HG03064 (cell line): ENCODE measurements around the gene DLGAP1.

Experiments
- ATAC-seq: cut with Tn5 transposase; IDR thresholded peaks from one replicate; pipeline ENCODE4 v1.9.1; 2021; ENCODE audit warnings: low read depth; ENCODE audit not compliant: unreplicated experiment

DLGAP1 gene

DNA sequence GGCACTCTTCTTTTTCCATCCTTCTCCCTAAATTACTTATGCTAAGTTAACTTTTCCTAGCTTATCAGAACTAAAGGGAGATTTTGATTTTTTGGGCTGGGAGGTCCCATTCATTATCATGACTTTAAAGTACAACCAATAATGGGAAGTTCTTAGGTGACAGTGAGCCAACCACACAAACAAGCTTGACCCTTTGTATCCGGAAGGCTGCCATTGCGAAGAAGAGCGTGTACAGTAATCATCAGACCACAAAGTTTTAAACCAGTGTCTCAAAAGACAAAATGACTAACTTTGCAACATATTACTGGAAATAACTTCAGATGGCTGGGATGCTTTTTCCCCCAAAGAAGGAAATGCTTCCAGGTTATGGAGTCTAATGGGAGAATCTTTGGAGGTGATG lies 707.0 kb downstream of the DLGAP1 start:
- ATAC-seq, result no peak

DNA sequence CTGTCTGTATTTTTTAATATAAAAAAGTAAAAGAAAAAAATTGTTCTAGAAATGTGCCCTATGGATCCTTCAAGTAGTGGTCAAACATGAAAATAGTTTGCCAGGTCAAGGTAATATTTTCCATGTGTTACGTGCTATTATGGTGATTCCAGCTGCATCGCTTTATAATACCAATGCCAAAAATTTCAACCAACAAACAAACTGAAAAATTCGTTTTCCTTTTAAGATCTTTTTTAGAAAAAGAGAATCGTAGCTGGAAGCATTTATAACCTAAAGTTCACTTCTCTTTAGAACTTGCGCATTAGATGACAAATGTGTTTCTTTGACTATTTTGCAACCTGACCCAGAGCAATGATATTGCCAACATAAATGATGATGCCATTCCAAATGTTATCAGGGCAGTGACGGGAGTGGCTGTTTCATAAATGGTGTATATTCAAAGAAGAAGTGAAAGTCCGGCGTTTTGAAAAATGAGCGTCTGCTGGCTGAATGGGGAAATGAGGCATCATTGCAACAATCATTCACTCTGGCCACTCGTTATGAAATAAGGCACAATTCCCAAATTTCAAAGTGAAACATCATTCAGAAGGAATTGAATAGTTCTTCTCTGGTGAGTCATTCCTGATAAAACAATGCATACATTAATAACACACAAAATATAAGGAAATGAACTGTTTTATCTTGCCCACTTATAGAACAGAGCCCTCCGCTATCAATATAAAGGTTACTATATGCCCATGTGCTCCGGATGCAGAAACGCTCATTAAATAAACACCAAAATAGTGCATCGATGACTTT lies 707.7 kb downstream of the DLGAP1 start:
- no peak for ATAC-seq

DNA sequence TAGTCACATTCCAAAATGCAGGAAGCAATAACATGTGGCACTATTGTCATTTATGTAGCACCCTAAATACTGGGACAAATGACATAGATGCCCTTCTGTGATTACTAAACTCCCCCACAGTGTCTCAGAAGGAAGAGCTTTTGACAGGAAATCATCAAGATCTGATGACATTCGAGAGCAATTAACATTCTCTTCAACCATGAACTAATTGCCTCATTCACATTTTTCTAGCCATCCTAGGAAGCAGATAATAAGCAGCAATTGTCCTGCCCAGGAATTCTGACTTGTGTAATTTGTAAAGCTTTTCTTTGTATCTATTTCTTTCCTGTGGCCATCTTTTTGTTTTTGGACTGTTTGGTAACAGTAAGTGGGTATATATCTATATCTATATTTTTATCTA lies 712.6 kb downstream of the DLGAP1 start:
- ATAC-seq, result no peak

DNA sequence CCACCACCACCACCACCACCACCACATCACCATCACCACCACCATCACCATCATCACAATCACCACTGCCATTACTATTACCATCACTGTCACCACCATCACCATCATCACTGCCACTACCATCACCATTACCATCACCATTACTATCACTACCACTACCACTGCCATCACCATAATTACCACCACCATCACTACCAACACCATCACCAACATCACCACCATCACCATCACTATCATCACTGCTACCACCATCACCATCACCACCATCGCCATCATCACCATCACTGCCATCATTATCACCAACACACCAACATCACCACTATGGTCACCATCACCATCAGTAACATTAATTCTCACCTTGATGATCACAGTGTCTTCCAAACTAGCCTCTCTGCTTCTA lies 713.8 kb downstream of the DLGAP1 start:
- ATAC-seq, result no peak

DNA sequence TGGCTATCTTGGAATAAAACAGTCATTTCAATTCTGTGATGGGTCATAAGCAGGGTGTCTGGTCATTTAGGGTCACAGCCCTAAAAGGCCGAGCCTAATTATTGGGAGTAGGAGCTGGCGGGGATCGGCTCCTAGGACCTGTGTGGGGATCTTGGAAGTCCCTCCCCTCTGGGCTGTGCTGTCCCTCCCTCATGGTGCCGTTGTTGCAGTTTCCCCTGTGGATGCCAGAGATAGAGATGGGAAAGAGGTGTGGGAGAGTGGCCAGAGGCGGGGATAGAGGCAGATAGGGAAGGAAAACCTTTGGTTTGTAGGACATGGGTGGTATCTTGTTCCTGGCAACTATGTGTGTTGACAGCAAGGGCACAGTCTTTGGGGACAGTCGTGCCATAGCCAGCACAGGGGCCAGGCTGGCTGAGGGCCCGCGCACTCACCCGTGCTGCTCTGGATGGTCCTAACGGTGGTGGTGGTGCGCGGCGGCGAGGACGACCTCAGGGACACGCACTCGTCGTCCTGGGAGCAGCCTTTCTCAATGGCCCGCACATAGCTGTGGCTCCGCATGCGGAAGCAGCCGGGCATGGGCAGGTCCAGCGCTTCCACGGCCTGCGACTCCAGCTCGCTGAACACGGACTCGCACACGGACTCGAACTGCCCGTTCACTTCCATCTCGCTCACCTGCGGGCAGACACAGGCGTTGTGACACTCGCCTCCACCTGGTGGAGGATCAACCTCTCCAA lies 726.2 kb downstream of the DLGAP1 start:
- ATAC-seq, result no peak

DNA sequence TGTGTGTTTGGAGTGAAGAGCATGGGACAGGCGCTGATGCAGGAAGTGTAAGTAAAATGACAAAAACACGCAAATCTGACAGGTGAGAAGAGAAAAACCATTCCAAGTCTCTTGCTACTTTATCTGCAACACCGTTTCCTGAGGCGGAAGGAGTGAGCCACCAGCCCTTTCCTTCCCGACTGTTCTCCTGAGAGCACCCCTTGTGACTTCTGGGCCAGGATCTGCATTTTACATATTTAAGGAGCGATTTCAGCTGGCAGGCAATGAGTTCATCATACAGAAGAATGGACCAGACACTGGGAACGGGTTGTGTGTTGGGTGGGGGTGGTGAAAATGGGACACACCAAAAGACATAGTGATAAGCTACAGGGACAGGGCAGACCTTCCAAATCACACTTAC lies 727.8 kb downstream of the DLGAP1 start:
- ATAC-seq, result no peak

DNA sequence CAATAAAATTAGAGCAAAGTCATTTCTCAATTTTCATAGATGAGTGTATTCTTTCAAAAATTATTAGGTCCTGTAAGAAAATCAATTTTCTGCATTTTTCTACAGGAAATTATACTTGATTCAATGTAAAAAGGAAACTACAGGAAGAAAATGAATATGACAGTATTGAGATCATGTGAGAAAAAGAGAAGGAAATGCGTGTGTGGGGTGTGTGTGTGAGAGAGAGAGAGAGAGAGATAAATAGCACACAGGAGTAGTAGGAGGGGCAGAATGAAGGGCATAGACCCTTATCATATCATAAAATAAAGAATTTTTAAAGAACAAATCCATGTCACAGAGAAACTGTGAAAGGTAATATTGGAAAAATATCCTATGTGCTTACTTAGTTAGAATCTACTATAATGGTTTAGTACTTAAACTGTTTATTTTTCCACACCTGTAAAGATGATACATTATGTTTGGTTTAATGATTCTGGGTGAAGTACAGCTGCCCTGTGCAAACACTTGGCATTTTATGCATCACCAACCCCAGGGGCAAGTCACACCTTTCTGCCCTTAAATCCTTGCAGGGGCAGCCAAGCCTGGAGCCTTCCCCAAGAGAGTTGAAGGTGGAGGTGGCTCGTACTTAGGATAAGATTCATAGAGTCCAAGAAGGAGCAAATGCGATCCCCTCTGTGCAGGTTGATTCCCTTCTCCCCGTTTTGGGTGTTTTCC lies 728.7 kb downstream of the DLGAP1 start:
- no peak for ATAC-seq

DNA sequence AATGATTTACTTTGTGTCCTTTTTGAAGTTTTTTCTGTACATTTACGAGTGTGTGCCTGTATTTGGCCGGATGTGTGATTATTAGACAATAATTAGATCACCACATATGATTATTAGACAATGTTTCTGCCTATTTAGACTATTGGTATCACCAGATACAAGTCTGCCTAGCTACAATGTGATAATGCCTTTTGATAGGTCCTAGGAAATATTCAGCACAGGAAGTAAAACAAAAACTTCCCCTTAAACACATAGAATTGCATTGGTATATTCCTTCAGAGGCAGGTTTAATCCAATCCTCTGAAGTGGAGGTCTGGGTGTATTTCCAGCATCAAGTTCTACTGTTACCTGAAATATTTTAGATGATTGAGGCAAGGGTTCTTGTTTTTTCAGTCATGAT lies 730.0 kb downstream of the DLGAP1 start:
- ATAC-seq, result no peak

DNA sequence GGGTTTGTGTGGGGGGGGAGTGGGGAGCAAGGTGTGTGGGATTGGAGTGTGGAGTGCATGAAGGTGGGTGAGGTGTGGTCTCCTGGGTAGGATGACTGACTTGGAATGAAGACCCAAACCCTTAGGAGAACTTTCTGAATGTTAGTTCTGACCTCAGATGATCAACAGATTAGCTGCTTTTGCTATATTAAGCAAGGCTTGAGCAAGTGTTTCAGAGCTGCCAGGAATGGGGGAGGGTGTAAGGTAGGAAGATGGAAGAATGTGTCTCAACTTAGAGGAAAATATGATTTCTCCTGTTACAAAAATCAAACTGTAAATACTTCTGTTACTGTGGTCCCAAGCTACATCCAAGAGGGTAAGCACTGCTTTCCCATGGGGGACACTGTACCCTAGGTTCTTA lies 731.6 kb downstream of the DLGAP1 start:
- no peak for ATAC-seq

DNA sequence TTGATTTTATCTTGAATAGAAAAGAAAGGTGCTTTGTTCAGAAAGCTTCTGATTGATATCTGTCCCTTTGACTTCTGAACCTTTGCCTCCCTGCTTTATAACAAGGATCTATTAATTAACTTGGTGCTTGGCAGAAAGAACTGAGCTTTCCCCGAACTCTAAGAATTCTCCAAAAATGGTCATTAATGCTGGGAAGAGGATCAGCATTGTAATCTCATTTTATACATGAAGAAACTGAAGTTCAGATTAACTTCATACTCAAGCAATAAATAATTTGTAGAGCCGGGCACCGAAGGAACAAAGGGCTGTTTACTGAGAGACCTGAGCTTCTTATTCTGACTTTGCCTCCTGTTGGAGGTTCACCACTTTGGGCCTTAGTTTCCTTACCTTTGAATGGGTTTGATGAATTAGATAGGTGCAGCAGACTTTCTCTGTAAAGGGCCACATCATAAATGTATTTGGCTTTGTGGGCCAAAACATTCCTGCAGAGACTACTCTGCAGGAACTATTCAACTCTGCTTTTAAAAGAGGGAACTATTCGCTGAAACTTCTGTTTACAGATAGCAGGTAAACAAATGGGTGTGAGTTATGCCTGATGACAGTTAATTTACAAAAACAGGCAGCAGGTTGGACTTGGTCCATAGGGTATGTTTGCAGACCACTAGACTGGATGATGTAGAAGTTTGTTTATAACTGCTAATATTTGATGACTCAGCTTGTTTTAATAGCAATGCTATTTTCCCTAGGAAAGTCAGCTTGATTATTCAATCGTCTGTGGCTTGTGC lies 732.3 kb downstream of the DLGAP1 start:
- ATAC-seq, result no peak

DNA sequence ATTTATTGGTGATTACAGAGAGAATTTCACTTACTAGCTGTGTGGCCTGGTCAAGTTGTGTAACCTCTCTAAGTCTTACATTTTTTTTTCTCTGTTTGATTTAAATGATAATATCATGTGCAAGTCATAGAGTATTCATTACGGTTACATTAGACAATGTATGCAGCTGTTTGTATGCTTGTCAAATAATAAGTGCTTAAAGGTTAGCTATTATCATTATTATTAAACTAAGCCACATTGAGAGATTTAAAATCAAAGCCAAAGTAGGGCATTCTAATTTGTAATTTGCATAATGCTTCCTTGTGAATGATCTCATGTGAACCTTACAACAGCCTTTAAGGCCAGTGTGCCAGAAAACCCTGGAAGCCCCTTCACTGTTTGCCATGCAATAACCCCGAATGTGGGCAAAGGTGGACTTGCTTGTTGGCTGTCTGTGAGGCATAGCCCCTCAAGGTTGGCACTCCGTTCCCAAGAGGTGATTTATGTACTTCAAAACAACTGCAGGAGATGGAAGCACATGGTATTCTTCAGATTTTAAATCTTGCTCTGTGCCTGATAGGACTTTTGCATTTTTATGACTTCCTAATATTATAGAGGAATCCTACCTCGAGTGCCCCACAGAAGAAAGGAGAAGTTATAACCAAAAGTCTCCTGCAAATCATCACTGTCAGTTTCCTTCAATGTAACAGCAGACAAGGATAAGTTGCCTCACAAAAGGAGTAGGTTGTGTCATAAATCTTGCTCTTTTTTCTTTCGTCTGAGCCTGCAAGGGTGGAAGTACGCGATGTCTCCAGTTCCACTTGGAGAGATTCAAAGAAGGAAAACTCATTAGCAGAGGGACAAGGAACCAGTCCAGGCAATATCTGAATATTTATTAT lies 733.1 kb downstream of the DLGAP1 start:
- no peak for ATAC-seq

DNA sequence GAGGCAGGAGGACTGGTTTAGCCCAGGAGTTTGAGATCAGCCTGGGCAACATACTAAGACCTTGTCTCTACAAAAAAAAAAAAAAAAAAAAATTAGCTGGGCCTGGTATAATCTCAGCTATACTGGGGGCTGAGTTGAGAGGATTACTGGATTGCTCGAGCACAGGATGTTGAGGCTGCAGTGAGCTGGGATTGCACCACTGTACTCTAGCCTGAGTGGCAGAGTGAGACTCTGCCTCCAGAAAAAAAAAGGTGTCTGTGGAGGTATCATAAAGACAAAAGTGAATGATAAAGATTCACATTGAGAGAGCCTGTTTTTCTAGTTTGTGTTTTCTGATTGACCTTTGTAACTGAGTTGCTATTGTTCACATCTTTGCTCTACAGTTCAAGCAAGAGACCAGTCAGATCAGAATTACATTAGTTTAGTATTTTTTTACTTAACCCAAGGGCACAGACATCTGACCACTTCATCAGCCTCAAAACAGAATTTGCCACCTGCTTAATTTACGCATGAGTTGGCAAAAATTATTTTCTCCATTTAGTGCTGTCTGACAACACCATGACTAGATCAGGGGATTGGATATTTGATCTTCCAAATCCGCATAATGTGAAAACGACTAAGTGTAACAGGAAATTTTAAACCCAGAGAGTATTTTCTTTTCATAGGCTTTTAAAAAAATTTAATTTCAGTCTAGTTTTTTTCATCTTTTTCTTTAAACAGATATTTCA lies 734.1 kb downstream of the DLGAP1 start:
- no peak for ATAC-seq

DNA sequence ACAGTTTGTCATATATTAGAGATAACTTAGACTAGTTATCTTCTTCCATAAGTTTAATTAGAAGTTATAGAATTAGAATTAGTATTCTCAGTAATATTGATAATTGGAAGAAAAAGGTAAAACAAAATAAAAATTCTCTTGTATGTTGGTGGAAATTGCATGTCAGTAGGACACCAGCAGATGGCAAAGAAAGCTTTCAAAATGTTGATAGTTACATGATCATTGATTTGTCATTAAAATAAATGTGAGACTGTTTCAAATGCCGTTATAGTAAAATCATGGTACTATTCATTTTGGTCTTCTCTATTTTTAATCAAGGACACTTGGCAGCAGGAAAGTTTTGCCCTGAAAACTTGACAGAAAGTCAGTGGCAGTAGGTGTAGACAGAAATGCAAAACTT lies 734.9 kb downstream of the DLGAP1 start:
- no peak for ATAC-seq

DNA sequence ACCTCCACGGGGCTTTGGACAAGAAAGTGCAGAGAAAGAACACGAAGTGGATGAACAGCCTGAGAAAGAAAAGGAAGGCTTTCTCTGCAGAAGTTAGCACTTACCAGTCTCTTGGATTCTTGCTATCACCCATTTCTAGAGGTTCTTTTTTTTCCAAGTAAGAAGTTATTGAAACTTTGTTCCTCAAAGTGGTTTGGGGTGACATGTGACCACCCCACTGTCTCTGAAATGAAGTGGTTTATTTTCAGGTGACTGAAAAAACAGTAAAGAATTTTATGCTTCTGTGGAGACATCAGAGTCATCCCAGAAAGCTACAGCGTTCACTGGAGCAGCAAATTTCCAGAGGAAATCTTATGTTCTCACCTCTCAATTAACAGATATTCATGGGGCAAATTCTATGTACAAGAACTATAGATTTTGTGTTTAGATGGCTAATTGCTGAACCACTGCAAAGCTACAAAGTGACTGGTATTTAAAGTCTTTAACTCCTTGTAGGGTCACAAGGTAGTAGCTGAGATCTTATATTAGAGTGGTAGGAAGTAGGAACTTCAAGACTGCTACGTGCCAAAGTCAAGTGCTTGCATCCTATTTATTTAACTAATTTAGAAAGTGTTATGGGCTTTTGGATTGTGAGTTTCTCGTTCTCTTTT lies 737.6 kb downstream of the DLGAP1 start:
- no peak for ATAC-seq

DNA sequence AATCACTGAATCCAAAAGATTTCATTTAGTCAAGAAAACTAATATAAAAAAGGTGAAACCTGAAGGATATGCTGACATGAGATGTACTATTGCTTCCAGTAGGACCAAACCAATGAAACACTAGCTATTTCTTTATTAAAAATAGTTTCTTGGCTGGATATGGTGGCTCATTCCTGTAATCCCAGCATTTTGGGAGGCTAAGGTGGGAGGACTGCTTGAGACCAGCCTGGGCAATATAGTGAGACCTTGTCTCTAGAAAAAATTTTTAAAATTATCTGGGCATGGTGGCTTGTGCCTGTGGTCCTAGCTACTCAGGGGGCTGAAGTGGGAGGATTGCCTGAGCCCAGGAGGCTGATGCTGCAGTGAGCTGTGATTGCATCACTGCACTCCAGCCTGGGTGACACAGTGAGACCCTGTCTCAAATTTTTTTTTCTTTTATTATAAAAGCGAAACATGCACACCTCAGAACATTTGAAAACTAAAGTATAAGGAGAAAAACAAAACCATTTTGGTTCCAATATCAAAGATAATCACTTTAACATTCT lies 738.9 kb downstream of the DLGAP1 start:
- no peak for ATAC-seq

DNA sequence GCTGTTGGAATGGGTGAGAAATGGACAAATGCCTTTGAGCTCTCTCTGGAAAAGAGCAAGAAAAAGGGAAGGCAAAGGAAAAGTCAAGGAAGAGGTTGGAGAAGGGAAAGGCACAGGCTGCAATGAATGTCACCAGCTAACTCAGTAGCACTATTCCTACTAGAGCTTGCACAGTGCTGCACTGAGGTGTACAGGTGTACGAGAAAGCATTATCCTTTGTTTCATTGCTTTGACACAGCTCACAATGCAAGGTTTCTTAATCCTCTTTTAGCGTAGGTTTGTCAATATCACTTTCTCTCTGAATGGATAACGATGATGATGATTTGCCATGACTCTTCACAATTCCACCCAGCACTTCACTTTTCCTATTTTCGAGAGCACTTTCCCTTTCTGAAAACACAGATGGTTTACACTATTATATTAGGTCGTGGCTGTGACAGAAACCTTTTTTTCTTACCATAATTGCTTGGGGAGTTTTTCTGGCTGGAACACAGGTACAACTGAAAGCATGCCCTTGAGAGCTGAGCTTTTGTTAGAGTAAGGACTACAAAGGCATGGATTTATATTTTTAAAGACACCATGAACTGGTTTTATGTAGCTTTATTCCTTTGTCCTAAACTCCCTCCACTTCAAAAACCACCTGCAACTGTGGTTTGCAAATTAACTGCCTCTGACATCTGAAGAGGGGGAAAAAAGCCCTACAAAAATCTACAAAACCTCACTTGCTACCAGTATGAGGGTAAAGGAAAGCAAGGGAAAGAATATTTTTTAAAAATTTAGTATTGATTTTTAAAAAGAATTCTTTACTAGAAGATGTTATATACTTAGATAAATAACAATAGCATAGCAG lies 739.7 kb downstream of the DLGAP1 start:
- no peak for ATAC-seq

DNA sequence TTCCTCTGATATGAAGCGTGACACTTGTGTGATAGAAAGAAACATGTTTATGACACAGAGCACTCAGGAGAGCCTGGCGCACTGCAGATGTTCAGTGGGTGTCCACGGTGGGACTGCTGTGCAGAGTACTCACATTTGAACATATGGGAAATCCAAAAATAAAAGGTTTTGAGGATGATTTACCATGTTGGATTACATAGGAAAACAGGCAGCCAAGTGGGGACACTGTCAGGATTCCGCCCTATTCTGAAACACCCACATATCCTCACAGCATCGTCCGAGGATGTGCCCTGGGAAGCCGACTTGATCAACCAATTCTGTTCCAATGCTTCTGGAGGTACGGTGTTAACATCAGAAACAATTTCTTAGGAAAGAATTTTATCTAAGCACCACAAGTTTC lies 741.4 kb downstream of the DLGAP1 start:
- no peak for ATAC-seq

DNA sequence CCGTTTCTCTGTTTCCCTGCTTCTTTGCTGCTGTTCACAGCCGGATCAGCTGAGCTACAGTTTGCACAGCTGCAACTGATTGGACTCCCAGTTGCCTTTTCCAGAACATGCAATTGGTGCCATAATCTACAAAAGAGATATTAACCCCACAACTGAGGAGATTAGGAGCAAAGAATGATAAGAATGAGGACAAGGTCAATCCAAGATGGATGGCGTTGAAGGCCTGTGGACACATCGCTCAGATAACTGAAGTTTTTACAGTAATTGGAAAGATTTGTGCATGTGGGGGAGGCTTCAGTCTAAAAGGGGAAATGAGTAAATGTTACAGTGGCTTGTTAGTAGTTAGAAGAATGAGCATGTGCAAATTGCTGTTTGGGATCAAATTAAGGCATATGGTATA lies 741.9 kb downstream of the DLGAP1 start:
- no peak for ATAC-seq
